Endothelial cell (in vitro differentiated cells): ENCODE measurements around the gene ITIH5. TPM values are rescaled to one million over a fixed set of nuclear protein-coding genes. Genes with fewer than 3 reads are reported as not detected.

Source experiments
- DNase-seq: peaks from one replicate; pipeline ENCODE4 v3.0.0; 2021; ENCODE audit warnings: low spot score
- H3K27ac Mint-ChIP-seq: one replicate; pipeline ENCODE4 v1.8.0; 2021; ENCODE audit warnings: mixed read lengths, inconsistent platforms; ENCODE audit not compliant: unreplicated experiment
- H3K27me3 Mint-ChIP-seq: one replicate; pipeline ENCODE4 v1.8.0; 2021; ENCODE audit warnings: mild to moderate bottlenecking, moderate library complexity, mixed read lengths, inconsistent platforms; ENCODE audit not compliant: unreplicated experiment
- H3K36me3 Mint-ChIP-seq: one replicate; pipeline ENCODE4 v1.8.0; 2021; ENCODE audit warnings: mild to moderate bottlenecking, low read depth, mixed read lengths, inconsistent platforms; ENCODE audit not compliant: unreplicated experiment
- H3K4me1 Mint-ChIP-seq: one replicate; pipeline ENCODE4 v1.8.0; 2021; ENCODE audit warnings: mild to moderate bottlenecking, mixed read lengths, inconsistent platforms; ENCODE audit not compliant: unreplicated experiment
- H3K4me3 Mint-ChIP-seq: one replicate; pipeline ENCODE4 v1.8.0; 2021; ENCODE audit warnings: mild to moderate bottlenecking, mixed read lengths, inconsistent platforms; ENCODE audit not compliant: unreplicated experiment
- H3K9me3 Mint-ChIP-seq: one replicate; pipeline ENCODE4 v1.8.0; 2021; ENCODE audit warnings: mixed read lengths, inconsistent platforms; ENCODE audit not compliant: unreplicated experiment
- CTCF ChIP-seq: fragments of 200-600 bp; sonication (generic); IDR thresholded peaks from one replicate; pipeline ENCODE4 v1.5.0; 2021; ENCODE audit warnings: antibody characterized with exemption; ENCODE audit not compliant: unreplicated experiment
- total RNA-seq: library from RNA; stranded (reverse); fragmentation: NEBNext Ultra II Directional; extraction: Animal tissue kit (Norgen Biotek cat#: 25700); gene quantifications from one replicate; pipeline ENCODE4 v1.2.1, GENCODE V29; 2021; ENCODE audit not compliant: unreplicated experiment

The ITIH5 gene
- total RNA-seq, 1 donor from 2014 or later, result 0.36 TPM

- peaks cover 7% of the 10 kb centered on the region for H3K4me1 Mint-ChIP-seq
- H3K9me3 Mint-ChIP-seq, result no peaks in the 10 kb centered on the region
- peaks cover 4% of the 10 kb centered on the region for H3K36me3 Mint-ChIP-seq
- no peaks in the 10 kb centered on the region for H3K27me3 Mint-ChIP-seq
- no peak for DNase-seq
- no peak overlapping the region for H3K4me3 Mint-ChIP-seq
- H3K27ac Mint-ChIP-seq, result no peak overlapping the region
- TF ChIP-seq CTCF, result no peak
Observed at GRCh38 chr10:7538970-7539654, 127.7 kb downstream of the ITIH5 start.

GRCh38 chr10:7537126-7537525, 129.6 kb downstream of the ITIH5 start:
- Mint-ChIP-seq H3K9me3 (no peaks in the 10 kb centered on the region), H3K27ac (no peak overlapping the region), H3K27me3 (no peaks in the 10 kb centered on the region), H3K4me3 (no peak overlapping the region), H3K4me1 (peaks cover 7% of the 10 kb centered on the region), H3K36me3 (peaks cover 4% of the 10 kb centered on the region)
- no peak for DNase-seq
- TF ChIP-seq CTCF, result no peak

- H3K27ac Mint-ChIP-seq, result no peak overlapping the region
- no peaks in the 10 kb centered on the region for H3K27me3 Mint-ChIP-seq
- peaks cover 4% of the 10 kb centered on the region for H3K36me3 Mint-ChIP-seq
- H3K4me3 Mint-ChIP-seq, result no peak overlapping the region
- peaks cover 7% of the 10 kb centered on the region for H3K4me1 Mint-ChIP-seq
- TF ChIP-seq CTCF, result no peak
- DNase-seq, result no peak
- H3K9me3 Mint-ChIP-seq, result no peaks in the 10 kb centered on the region
Observed at GRCh38 chr10:7534480-7534852, 132.3 kb downstream of the ITIH5 start.

GRCh38 chr10:7533657-7534479, 132.9 kb downstream of the ITIH5 start:
- Mint-ChIP-seq H3K9me3 (no peaks in the 10 kb centered on the region), H3K27me3 (no peaks in the 10 kb centered on the region), H3K36me3 (peaks cover 4% of the 10 kb centered on the region), H3K4me3 (no peak overlapping the region), H3K27ac (no peak overlapping the region), H3K4me1 (peaks cover under 1% of the 10 kb centered on the region)
- DNase-seq, result no peak
- no peak for TF ChIP-seq CTCF
